Activated B cell treated with CpG ODN at 0.5 μM for 24 hours (primary cell): Measurements from ENCODE around the gene NOL4L. TPM values are rescaled to one million over a fixed set of nuclear protein-coding genes. Genes with fewer than 3 reads are reported as not detected.

Source experiments
- ATAC-seq: fragments of 200-7000 bp; cut with Tn5 transposase; one replicate; pipeline ENCODE4 v1.10.0; 2021; ENCODE audit warnings: low read depth, mild to moderate bottlenecking, moderate library complexity
- CTCF ChIA-PET: fragments of 350-600 bp; sonication (Branson Sonifier 250); formaldehyde crosslinking; loops from one replicate; lab custom pipeline; 2021; ENCODE audit warnings: antibody characterized with exemption; lab: Charles Lee
- POLR2A ChIA-PET: fragments of 350-600 bp; sonication (Branson Sonifier 250); formaldehyde crosslinking; loops from one replicate; lab custom pipeline; 2021; ENCODE audit warnings: antibody characterized with exemption; lab: Charles Lee
- DNase-seq: peaks from one replicate; pipeline ENCODE4 v3.0.0; 2022
- H3K27ac Mint-ChIP-seq: one replicate; pipeline ENCODE4 v1.8.0; 2020; ENCODE audit warnings: mixed read lengths
- H3K27me3 Mint-ChIP-seq: one replicate; pipeline ENCODE4 v1.8.0; 2021; ENCODE audit warnings: mixed read lengths
- H3K36me3 Mint-ChIP-seq: one replicate; pipeline ENCODE4 v1.8.0; 2021; ENCODE audit warnings: low read depth, mixed read lengths
- H3K4me1 Mint-ChIP-seq: one replicate; pipeline ENCODE4 v1.8.0; 2021; ENCODE audit warnings: mixed read lengths
- H3K4me3 Mint-ChIP-seq: one replicate; pipeline ENCODE4 v1.8.0; 2020; ENCODE audit warnings: mild to moderate bottlenecking, mixed read lengths
- H3K9me3 Mint-ChIP-seq: one replicate; pipeline ENCODE4 v1.8.0; 2020; ENCODE audit warnings: mixed read lengths
- intact Hi-C: fragments of 100-400 bp; cut with micrococcal nuclease; formaldehyde crosslinking; loops from one replicate; pipeline ENCODE4 v1.15.1; 2024
- total RNA-seq: library from RNA; stranded (reverse); gene quantifications from 2 replicates; pipeline ENCODE4 v1.2.3, GENCODE V29; 2022
- TF ChIP-seq, protein P1 (sequence below): fragments of 200-600 bp; IDR thresholded peaks from one replicate; pipeline ENCODE4 v1.8.0; 2022; ENCODE audit warnings: antibody characterized with exemption, mild to moderate bottlenecking

NOL4L gene
- total RNA-seq, 1 donor from 2014 or later: 4.7 TPM

DNA sequence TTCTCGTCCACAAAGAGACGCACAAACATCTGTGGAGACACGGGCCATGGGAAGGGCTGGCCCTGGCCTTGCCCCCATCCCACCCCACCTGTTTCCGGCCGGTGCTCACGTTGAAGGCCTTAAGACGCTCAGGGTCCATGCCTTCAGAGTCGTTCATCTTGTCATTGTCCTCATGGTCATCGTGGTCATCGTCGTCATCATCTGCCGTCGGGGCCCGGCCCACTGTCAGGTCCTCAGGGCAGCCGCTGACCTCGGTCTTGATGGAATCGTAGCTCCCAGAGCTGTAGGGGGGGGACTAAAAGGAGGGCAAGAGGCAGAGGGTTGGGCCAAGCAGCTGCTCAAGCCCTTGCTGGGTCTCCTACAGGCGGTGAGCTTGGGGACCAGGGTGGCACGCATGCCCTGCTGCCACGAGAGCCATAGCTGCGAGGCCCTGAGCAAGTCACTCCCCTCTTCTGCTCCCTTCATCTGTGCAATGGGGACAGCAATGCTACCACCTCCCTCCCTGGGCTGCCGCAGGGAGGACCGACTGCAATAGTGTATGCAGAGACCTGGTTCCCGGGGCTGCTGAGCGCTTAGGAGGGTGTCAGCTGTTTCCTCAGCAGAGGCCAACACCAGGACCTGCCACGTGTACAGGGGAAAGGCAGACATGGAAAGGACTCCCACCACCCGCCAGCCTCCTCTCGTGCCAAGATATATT, 131.5 kb downstream of the NOL4L start:
- no peak overlapping the region for H3K4me3 Mint-ChIP-seq
- ATAC-seq (no peak), DNase-seq (no peak)
- no peaks in the 10 kb centered on the region for H3K27me3 Mint-ChIP-seq
- ChIA-PET CTCF (no interaction called here), POLR2A (interaction anchor here (0.7 kb wide), 1 partner anchor 257 kb away, joined by 4 read pairs; no protein-coding TSS in a partner anchor)
- H3K9me3 Mint-ChIP-seq: no peaks in the 10 kb centered on the region
- H3K4me1 Mint-ChIP-seq: peaks cover 20% of the 10 kb centered on the region
- peaks cover 6% of the 10 kb centered on the region for H3K36me3 Mint-ChIP-seq
- TF ChIP-seq, protein P1, sequence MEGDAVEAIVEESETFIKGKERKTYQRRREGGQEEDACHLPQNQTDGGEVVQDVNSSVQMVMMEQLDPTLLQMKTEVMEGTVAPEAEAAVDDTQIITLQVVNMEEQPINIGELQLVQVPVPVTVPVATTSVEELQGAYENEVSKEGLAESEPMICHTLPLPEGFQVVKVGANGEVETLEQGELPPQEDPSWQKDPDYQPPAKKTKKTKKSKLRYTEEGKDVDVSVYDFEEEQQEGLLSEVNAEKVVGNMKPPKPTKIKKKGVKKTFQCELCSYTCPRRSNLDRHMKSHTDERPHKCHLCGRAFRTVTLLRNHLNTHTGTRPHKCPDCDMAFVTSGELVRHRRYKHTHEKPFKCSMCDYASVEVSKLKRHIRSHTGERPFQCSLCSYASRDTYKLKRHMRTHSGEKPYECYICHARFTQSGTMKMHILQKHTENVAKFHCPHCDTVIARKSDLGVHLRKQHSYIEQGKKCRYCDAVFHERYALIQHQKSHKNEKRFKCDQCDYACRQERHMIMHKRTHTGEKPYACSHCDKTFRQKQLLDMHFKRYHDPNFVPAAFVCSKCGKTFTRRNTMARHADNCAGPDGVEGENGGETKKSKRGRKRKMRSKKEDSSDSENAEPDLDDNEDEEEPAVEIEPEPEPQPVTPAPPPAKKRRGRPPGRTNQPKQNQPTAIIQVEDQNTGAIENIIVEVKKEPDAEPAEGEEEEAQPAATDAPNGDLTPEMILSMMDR: no peak
- intact Hi-C loops: loop anchor here (10.0 kb wide), 1 partner anchor 201 kb away; no protein-coding TSS in a partner anchor
- H3K27ac Mint-ChIP-seq: no peak overlapping the region

DNA sequence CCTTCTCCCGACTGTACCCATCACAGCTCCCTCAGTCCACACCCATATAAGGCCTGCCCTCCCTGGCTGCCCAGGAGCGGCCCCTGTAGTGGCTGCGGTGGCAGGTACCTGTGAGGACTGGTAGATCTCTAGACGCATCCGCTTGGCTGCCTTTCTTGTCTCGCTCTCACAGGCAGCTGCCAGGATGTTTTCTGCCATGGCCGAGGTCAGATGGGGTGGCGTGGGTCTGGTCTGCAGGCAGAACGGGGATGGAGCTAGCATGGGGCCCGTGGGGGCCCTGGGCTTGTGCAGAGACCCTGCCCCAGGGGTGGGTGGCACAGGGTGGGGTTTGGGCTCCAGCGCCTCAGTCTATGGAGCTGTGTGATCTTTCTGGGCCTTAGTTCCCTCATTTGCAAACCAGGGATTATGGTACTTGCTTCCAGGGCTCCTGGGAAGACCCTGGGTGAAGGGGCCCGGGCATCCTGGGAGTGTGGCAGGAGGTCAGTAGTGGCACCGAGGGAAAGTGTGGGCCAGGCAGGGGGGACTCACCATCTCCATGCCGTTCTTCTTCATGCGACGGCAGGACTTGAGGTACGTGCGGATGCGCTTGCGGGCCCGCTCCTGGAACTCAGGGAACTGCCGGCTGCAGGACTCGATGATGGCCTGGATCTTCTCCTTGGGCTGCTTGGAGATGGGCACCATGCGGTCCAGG, 132.2 kb downstream of the NOL4L start:
- ChIA-PET CTCF (interaction anchor here (1.3 kb wide), 1 partner anchor 9 kb away, joined by 4 read pairs; no protein-coding TSS in a partner anchor), POLR2A (no interaction called here)
- Mint-ChIP-seq H3K9me3 (no peaks in the 10 kb centered on the region), H3K27ac (no peak overlapping the region), H3K27me3 (no peaks in the 10 kb centered on the region), H3K4me1 (peaks cover 13% of the 10 kb centered on the region), H3K36me3 (peaks cover 6% of the 10 kb centered on the region), H3K4me3 (no peak overlapping the region)
- no peak for DNase-seq
- intact Hi-C loops: loop anchor here (10.0 kb wide), 1 partner anchor 202 kb away; no protein-coding TSS in a partner anchor
- no peak for ATAC-seq
- TF ChIP-seq, protein P1: no peak

DNA sequence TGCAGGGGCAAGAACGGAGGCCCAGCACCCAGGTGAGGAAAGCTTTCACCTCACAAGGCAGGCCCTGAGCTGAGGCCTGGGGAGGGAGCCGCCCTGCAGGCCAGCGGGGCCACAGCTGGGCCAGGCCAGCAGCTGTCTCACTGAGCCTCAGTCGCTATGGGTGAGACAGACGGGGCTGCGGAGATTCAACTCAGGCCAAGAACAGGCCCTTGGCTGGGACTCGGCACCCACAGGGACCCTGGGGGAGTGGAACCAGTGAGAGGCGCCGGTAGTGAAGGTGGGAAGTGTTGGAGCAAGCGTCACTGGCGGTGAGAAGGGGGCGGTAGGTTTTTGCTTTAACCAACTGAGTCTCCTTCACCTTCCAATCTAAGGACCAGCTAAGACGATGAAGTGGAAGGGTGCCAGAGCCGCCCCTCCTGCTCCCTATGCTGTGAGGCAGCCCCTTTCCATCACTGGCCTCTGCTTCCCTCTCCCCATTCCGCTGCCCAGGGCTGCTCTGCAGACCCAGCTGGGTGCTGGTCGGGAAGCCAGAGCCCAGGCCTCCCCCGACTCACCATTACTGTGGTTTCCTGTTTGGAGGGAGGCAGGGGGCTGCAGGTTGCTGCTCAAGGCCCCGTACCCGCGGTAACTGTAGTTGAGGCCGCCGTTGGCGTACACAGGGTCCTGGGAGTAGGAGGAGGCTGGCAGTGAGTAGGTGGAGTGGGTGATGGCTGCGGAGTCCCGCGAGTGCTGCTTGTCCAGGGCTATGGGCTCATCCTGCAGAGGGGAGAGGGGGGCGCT, 133.3 kb downstream of the NOL4L start:
- no peaks in the 10 kb centered on the region for H3K9me3 Mint-ChIP-seq
- H3K27me3 Mint-ChIP-seq: no peaks in the 10 kb centered on the region
- TF ChIP-seq, protein P1: no peak
- H3K27ac Mint-ChIP-seq: no peak overlapping the region
- no peak for DNase-seq
- CTCF ChIA-PET: interaction anchor here (1.3 kb wide), 1 partner anchor 8 kb away, joined by 4 read pairs; no protein-coding TSS in a partner anchor
- no peak overlapping the region for H3K4me3 Mint-ChIP-seq
- H3K36me3 Mint-ChIP-seq: peaks cover 10% of the 10 kb centered on the region
- intact Hi-C loops: loop anchor here (10.0 kb wide), 1 partner anchor 203 kb away; no protein-coding TSS in a partner anchor
- POLR2A ChIA-PET: interaction anchor here (0.6 kb wide), 1 partner anchor 94 kb away, joined by 3 read pairs; the partner anchor contains the start of gene ASXL1
- H3K4me1 Mint-ChIP-seq: peaks cover 9% of the 10 kb centered on the region
- ATAC-seq: no peak

DNA sequence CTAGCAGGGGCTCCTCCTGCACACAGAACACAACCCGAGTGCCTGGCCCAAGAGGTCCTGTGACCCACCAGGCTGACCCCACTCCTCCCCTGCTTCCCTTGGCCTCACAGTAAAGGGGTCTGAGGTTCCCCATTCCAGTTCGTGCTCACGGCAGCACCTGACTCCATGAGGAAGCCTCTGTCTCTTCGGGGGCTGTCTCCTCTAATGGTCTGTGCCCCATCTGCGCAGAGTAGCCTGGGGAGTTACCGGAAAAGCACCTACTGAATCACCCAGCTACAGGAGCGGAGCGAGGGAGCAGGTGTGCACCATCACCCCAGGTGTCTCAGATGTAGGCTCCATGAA, 133.8 kb downstream of the NOL4L start:
- ATAC-seq (no peak), DNase-seq (no peak)
- POLR2A ChIA-PET: no interaction called here
- CTCF ChIA-PET: no interaction called here
- H3K27ac Mint-ChIP-seq: no peak overlapping the region
- intact Hi-C loops: loop anchor here (10.0 kb wide), 1 partner anchor 203 kb away; no protein-coding TSS in a partner anchor
- peaks cover 9% of the 10 kb centered on the region for H3K4me1 Mint-ChIP-seq
- no peak overlapping the region for H3K4me3 Mint-ChIP-seq
- peaks cover 14% of the 10 kb centered on the region for H3K36me3 Mint-ChIP-seq
- no peaks in the 10 kb centered on the region for H3K9me3 Mint-ChIP-seq
- H3K27me3 Mint-ChIP-seq: no peaks in the 10 kb centered on the region
- TF ChIP-seq, protein P1: no peak
